ENCODE results near the gene HABP4.

Gene HABP4

DNA sequence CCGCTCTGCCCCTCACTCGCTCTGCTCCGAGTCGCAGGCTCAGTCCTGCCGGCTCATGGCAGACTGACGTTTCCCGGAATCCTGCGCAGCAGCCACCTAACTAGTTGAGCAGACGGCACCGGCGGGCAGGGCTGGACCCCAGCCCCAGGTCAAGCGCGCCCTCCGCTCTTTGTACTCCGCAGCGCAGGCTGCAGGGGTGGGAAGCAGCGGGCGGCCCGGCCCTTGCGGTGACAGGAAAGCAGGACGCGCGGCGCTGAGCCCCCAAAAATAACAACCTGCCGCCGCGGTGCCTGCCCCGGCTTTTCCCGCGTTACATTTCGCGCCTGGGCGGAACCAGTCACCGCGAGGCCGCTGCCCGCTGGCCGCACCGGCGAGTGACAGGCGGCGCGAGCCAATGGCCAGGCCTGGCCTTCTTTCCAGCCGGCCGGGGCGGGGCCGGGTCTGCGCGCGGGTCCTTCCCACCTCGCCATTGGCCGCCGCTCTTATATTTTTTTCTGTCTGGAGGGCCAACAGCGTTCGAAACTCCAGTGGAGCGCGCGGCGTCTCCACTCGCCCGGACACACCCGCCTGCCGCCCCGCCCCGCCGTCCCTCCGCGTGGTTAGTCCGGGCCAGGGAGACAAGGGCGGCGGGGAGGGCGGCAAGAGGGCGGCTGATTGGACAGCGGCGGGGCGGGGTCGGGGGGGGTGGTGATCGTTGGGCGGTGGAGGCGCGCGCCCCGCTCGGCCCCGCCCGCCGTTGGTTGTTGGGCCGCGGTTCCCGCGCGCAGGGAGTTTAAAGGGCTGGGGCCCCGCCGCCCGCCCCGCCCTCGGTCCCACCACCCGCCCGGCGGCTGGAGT is 31.7 kb upstream of the HABP4 start, which contains the start of gene ZNF367:
Gene ZNF367 (minus strand): TSS at position 288 of the 837 bp plus-strand sequence. CDS start 338 bp downstream, outside the sequence.
- H4K20me1 ChIP-seq (ENCODE audit: insufficient read depth, low read length) = peaks cover 32% of the 10 kb centered on the region
- TF ChIP-seq, protein P1, sequence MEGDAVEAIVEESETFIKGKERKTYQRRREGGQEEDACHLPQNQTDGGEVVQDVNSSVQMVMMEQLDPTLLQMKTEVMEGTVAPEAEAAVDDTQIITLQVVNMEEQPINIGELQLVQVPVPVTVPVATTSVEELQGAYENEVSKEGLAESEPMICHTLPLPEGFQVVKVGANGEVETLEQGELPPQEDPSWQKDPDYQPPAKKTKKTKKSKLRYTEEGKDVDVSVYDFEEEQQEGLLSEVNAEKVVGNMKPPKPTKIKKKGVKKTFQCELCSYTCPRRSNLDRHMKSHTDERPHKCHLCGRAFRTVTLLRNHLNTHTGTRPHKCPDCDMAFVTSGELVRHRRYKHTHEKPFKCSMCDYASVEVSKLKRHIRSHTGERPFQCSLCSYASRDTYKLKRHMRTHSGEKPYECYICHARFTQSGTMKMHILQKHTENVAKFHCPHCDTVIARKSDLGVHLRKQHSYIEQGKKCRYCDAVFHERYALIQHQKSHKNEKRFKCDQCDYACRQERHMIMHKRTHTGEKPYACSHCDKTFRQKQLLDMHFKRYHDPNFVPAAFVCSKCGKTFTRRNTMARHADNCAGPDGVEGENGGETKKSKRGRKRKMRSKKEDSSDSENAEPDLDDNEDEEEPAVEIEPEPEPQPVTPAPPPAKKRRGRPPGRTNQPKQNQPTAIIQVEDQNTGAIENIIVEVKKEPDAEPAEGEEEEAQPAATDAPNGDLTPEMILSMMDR (IDR thresholded peaks at IDR 0.05; ENCODE audit: low read depth, low read length) = no peak
- TF ChIP-seq EZH2phosphoT487 (IDR thresholded peaks at IDR 0.05; ENCODE audit: low read depth) = no peak
- H3K4me3 ChIP-seq (ENCODE audit: low read length) = peak within 1 kb of the TSS; percentile 89
- no peaks in the 10 kb centered on the region for H3K27me3 ChIP-seq (ENCODE audit: low read depth, low read length)
- H3K36me3 ChIP-seq (replicated peaks; ENCODE audit: low read depth, low read length) = peaks cover 10% of the 10 kb centered on the region
- peak within 1 kb of the TSS; percentile 97 for H3K27ac ChIP-seq (ENCODE audit: low read length)
- peak within 1 kb of the TSS; percentile 96 for H3K4me2 ChIP-seq (ENCODE audit: low read length)
- peaks cover 47% of the 10 kb centered on the region for H3K4me1 ChIP-seq (ENCODE audit: low read length)
- peak within 1 kb of the TSS; percentile 97 for H3K9ac ChIP-seq (ENCODE audit: low read length)
- H3K9me3 ChIP-seq (ENCODE audit: insufficient read depth, low read length) = no peaks in the 10 kb centered on the region
- H2AFZ ChIP-seq (ENCODE audit: low read depth, low read length) = peak within 1 kb of the TSS; percentile 44; the same call in 1 of the 2 replicates
- H3K79me2 ChIP-seq (ENCODE audit: low read length) = peaks cover 50% of the 10 kb centered on the region

DNA sequence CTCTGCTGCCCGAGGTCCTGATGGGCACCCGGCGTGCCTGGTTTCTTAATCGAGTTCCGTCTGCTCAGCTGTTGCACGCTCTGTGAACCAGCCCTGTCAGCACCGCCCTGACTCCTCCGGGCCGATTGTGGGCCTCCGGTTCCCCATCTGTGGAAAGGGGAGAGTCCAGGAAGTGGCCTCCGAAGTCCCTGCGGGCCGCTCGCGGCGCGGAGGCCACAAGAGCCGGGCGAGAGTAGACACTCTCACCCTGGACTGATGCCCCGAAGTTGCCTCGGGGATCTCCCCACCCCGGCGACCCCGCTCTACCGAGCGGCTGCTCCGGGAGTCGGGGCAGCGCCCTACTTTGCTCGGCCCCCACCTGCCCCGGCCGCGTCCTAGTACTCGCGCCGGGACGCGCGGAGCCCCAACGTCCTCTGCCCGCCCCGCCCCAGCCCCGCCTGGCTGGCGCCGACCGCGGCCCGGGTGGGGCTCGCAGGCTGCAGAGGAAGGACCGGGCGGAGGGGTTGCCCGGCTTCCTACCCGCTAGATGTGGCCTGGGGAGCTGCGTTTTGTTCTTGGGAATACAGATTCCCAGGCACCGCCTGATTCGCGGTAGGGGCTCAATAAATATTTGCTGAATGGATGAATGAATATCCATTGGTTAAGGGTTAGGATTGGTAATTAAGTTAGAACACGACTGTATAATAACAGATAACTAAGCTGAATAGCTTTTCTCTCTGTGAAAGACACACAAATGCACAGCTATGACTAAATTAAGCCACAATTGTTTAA is 30.9 kb upstream of the HABP4 start:
- H3K27ac ChIP-seq (ENCODE audit: low read length) = peak overlapping the region; percentile 97
- H3K9me3 ChIP-seq (ENCODE audit: insufficient read depth, low read length) = no peaks in the 10 kb centered on the region
- peaks cover 42% of the 10 kb centered on the region for H3K79me2 ChIP-seq (ENCODE audit: low read length)
- H4K20me1 ChIP-seq (ENCODE audit: insufficient read depth, low read length) = peaks cover 24% of the 10 kb centered on the region
- H3K9ac ChIP-seq (ENCODE audit: low read length) = peak overlapping the region; percentile 86
- H3K36me3 ChIP-seq (replicated peaks; ENCODE audit: low read depth, low read length) = peaks cover 10% of the 10 kb centered on the region
- H3K4me3 ChIP-seq (ENCODE audit: low read length) = peak overlapping the region; percentile 89
- no peaks in the 10 kb centered on the region for H3K27me3 ChIP-seq (ENCODE audit: low read depth, low read length)
- TF ChIP-seq, protein P1 (IDR thresholded peaks at IDR 0.05; ENCODE audit: low read depth, low read length) = no peak
- no peak for TF ChIP-seq EZH2phosphoT487 (IDR thresholded peaks at IDR 0.05; ENCODE audit: low read depth)
- peak overlapping the region; percentile 44; the same call in 1 of the 2 replicates for H2AFZ ChIP-seq (ENCODE audit: low read depth, low read length)
- H3K4me2 ChIP-seq (ENCODE audit: low read length) = peak overlapping the region; percentile 89
- peaks cover 39% of the 10 kb centered on the region for H3K4me1 ChIP-seq (ENCODE audit: low read length)

DNA sequence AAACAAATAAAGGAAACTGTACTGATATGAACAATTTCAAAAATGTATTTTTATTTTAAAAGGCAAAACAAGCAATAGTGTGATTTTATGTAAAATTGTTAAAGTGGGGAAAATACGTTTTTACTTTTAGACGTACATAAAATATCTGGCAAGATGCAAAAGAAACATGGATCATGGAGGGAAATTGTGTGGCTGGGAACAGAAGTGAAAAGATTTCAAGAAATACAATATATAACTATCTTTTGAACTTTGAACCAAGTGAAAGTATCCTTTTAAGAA is 30.3 kb upstream of the HABP4 start:
- peaks cover 37% of the 10 kb centered on the region for H3K79me2 ChIP-seq (ENCODE audit: low read length)
- peak overlapping the region; percentile 97 for H3K27ac ChIP-seq (ENCODE audit: low read length)
- peaks cover 34% of the 10 kb centered on the region for H3K4me1 ChIP-seq (ENCODE audit: low read length)
- no peak for TF ChIP-seq EZH2phosphoT487 (IDR thresholded peaks at IDR 0.05; ENCODE audit: low read depth)
- TF ChIP-seq, protein P1 (IDR thresholded peaks at IDR 0.05; ENCODE audit: low read depth, low read length) = no peak
- peak overlapping the region; percentile 89 for H3K4me3 ChIP-seq (ENCODE audit: low read length)
- peaks cover 19% of the 10 kb centered on the region for H4K20me1 ChIP-seq (ENCODE audit: insufficient read depth, low read length)
- peaks cover 10% of the 10 kb centered on the region for H3K36me3 ChIP-seq (replicated peaks; ENCODE audit: low read depth, low read length)
- H3K9me3 ChIP-seq (ENCODE audit: insufficient read depth, low read length) = no peaks in the 10 kb centered on the region
- no peaks in the 10 kb centered on the region for H3K27me3 ChIP-seq (ENCODE audit: low read depth, low read length)
- H2AFZ ChIP-seq (ENCODE audit: low read depth, low read length) = no peak overlapping the region; the same call in 1 of the 2 replicates
- H3K9ac ChIP-seq (ENCODE audit: low read length) = peak overlapping the region; percentile 86
- H3K4me2 ChIP-seq (ENCODE audit: low read length) = peak overlapping the region; percentile 89
